ENCODE measurements around the gene MKLN1.

The MKLN1 gene

GRCh38 chr7:131530137-131530536 is 202.5 kb downstream of the MKLN1 start:
- no peak overlapping the region for H3K4me3 ChIP-seq (replicated peaks; ENCODE audit: low read depth, low read length)
- no peak for DNase-seq (ENCODE audit: low read depth)
- TF ChIP-seq CTCF (IDR thresholded peaks at IDR 0.05; ENCODE audit: low read length, missing control alignments), result no peak

DNA sequence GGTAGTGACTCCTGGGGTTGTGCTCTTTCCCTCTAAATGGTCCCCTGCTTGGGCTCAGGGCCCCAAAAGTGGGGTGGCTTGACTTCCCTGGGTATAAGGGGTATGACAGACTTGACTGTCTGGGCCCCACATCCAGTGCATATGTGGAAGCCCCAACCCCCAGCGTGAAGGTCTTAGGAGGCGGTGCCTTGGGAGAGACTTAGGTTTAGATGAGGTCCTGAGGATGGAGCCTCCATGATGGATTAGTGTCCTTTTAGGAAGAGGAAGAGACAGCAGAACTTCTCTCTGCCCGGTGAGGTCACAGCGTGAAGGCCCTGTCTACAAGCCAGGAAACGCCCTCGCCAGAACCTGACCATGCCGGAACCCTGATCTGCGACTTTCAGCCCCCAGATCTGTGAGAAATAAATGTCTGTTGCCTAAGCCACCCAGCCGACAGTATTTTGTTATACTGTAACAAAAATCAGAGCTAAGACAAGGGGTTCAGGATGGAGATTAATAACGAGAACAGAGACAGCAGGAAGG is 205.0 kb downstream of the MKLN1 start:
- TF ChIP-seq CTCF (IDR thresholded peaks at IDR 0.05; ENCODE audit: low read length, missing control alignments), result no peak
- DNase-seq (ENCODE audit: low read depth), result no peak
- no peak overlapping the region for H3K4me3 ChIP-seq (replicated peaks; ENCODE audit: low read depth, low read length)

DNA sequence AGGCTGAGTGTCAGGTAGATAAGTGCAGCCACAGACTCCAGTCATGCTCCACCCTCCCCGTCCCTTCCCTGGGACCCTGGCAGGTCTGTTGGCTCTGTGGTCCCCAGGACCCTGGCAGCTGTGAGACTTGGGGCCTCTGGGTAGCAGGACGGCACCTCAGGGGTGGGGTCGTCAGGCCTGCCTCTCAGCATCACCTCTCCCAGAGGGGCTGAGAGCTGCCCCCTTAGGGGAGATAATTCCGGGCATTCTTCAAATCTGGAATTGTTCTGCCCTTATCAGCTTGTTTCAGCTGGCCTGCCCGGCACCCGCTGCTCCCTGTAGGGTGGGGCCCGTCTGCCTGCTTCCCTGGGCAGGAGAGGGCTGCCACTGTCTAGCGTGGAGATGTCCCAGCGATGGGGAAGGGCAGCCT is 205.5 kb downstream of the MKLN1 start:
- DNase-seq (ENCODE audit: low read depth), result no peak
- H3K4me3 ChIP-seq (replicated peaks; ENCODE audit: low read depth, low read length), result no peak overlapping the region
- TF ChIP-seq CTCF (IDR thresholded peaks at IDR 0.05; ENCODE audit: low read length, missing control alignments), result no peak

- DNase-seq (ENCODE audit: low read depth), result no peak
- H3K4me3 ChIP-seq (replicated peaks; ENCODE audit: low read depth, low read length), result no peak overlapping the region
- no peak for TF ChIP-seq CTCF (IDR thresholded peaks at IDR 0.05; ENCODE audit: low read length, missing control alignments)
These were observed 206.2 kb downstream of the MKLN1 start for GRCh38 chr7:131533566-131534561.

DNA sequence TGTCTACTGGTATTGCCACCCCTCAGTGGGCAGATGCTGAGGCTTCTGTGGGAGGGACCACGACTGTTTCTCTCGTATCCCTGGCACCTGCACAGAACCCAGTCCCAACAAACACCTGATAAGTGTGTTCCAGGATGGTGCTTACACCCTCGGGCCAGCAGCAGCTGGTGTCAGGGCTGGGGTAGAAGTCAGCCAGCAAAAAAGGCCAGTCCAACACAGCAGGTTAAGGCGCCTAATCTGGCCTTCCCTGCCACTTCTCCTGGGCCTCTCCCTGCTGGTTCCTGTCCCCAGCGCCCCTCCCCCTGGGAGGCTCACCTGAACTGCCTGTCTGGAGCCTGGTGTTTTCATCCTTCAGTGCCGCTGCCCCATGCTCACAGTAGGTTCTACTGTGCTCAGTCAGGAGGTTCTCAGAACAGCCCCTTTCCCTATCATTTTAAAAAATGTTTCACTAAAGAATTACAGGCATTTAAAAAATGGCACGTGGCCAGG is 208.7 kb downstream of the MKLN1 start:
- TF ChIP-seq CTCF (IDR thresholded peaks at IDR 0.05; ENCODE audit: low read length, missing control alignments), result no peak

GRCh38 chr7:131537571-131537978 is 209.9 kb downstream of the MKLN1 start:
- H3K4me3 ChIP-seq (replicated peaks; ENCODE audit: low read depth, low read length), result no peak overlapping the region
- no peak for TF ChIP-seq CTCF (IDR thresholded peaks at IDR 0.05; ENCODE audit: low read length, missing control alignments)
- DNase-seq (ENCODE audit: low read depth), result no peak

More for the DNA sequence above, 208.7 kb downstream of the MKLN1 start:
- H3K4me3 ChIP-seq (replicated peaks; ENCODE audit: low read depth, low read length), result no peak overlapping the region
- no peak for DNase-seq (ENCODE audit: low read depth)
